ENCODE results near the gene EPS15. TPM values are rescaled to one million over a fixed set of nuclear protein-coding genes. Genes with fewer than 3 reads are reported as not detected.

The EPS15 gene
- total RNA-seq, 1 donor from 2014 or later = 20.6 TPM

- TF ChIP-seq CTCF (conservative IDR thresholded peaks at IDR 0.05; ENCODE audit: low read depth, low read length) = no peak
- no peak for DNase-seq (ENCODE audit: low read depth)
- no peak overlapping the region for H3K4me3 ChIP-seq (ENCODE audit: low read depth, low read length)
Observed at GRCh38 chr1:51425955-51426354, 93.1 kb downstream of the EPS15 start.

GRCh38 chr1:51425273-51425672 lies 93.8 kb downstream of the EPS15 start:
- H3K4me3 ChIP-seq (ENCODE audit: low read depth, low read length) = no peak overlapping the region
- no peak for TF ChIP-seq CTCF (conservative IDR thresholded peaks at IDR 0.05; ENCODE audit: low read depth, low read length)
- no peak for DNase-seq (ENCODE audit: low read depth)

- no peak for TF ChIP-seq CTCF (conservative IDR thresholded peaks at IDR 0.05; ENCODE audit: low read depth, low read length)
- no peak for DNase-seq (ENCODE audit: low read depth)
- H3K4me3 ChIP-seq (ENCODE audit: low read depth, low read length) = no peak overlapping the region
Observed at GRCh38 chr1:51423073-51423821, 95.8 kb downstream of the EPS15 start.

- no peak for DNase-seq (ENCODE audit: low read depth)
- TF ChIP-seq CTCF (conservative IDR thresholded peaks at IDR 0.05; ENCODE audit: low read depth, low read length) = no peak
- H3K4me3 ChIP-seq (ENCODE audit: low read depth, low read length) = no peak overlapping the region
Observed at GRCh38 chr1:51422367-51423072, 96.5 kb downstream of the EPS15 start.

GRCh38 chr1:51421964-51422363 lies 97.1 kb downstream of the EPS15 start:
- no peak for DNase-seq (ENCODE audit: low read depth)
- no peak overlapping the region for H3K4me3 ChIP-seq (ENCODE audit: low read depth, low read length)
- TF ChIP-seq CTCF (conservative IDR thresholded peaks at IDR 0.05; ENCODE audit: low read depth, low read length) = no peak

- H3K4me3 ChIP-seq (ENCODE audit: low read depth, low read length) = no peak overlapping the region
- no peak for DNase-seq (ENCODE audit: low read depth)
- TF ChIP-seq CTCF (conservative IDR thresholded peaks at IDR 0.05; ENCODE audit: low read depth, low read length) = no peak
Observed at GRCh38 chr1:51420867-51421627, 98.0 kb downstream of the EPS15 start.

Measured in epithelial cell of proximal tubule (primary cell).